Measurements from ENCODE around the gene MRPS18A.
"Not testable (repeated sequence)": the region's sequence is repeated elsewhere in the genome, so short reads cannot be mapped to it uniquely, and the experiment has no call there.

The MRPS18A gene

DNA sequence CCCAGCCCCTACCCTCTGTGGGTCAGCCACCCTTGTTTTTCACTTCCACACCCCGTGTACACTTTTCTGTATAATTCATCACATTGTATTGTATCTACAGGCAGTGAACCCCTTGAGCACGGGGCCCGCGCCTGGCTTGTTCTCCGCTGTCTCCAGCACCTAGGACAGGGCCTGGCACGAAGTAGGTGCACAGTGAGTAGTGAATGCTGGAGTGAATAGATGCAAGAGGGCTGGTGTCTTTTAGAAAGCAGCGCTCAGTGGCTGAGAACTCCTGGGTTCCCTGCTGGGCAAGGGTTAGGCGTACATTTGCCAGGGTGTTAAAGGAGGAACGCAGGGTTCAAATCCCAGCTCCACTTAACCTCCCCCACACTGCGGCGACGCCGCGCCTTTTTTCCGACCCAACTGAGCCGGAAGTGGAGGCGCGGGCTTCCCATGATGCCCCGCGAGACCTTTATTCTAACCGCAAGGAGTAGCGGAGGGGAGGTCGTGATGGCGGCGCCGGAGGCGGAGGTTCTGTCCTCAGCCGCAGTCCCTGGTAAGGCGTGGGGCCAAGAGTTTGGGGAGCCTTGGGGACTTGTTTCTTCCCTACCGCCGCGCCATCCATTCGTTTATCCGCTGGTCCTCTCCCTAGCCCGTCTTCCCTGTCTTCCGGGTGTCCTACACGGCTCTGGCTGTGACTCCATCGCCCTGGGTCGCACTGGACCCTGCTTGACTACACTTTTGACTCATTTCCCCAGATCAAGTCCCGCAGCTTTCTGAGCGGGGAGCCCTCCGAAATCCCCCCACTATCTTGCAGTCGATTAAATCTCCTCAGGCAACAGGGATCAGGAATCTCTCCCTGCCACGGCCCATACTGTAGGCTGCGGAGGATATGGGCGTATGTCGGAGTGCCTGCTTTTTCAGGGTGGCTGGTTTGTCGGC is 51.9 kb downstream of the MRPS18A start, which contains the start of gene MAD2L1BP:
TSS of gene MAD2L1BP (plus strand) at position 454 of the 921 bp plus-strand sequence. CDS start at position 490, 36 bp downstream.
- peak; percentile 74 for TF ChIP-seq TAF1 (IDR thresholded peaks at IDR 0.05; ENCODE audit: low read depth, low read length)
- no peak for TF ChIP-seq PAX5 (IDR thresholded peaks at IDR 0.05; ENCODE audit: insufficient read depth, low read length, severe bottlenecking)
- 0 out of 2 replicates have a peak, but pooled peaks have one; percentile 39 for TF ChIP-seq POU2F2 (IDR thresholded peaks at IDR 0.05; ENCODE audit: low read depth, low read length)
- peak; percentile 93 for TF ChIP-seq POLR2A (IDR thresholded peaks at IDR 0.05; ENCODE audit: low read depth, low read length)
- peak; percentile 89 for TF ChIP-seq POLR2AphosphoS5 (IDR thresholded peaks at IDR 0.05; ENCODE audit: low read depth, low read length)
- TF ChIP-seq SPI1 (IDR thresholded peaks at IDR 0.05; ENCODE audit: low read depth, low read length): 0 out of 2 replicates have a peak, but pooled peaks have one; percentile 13
- DNase-seq (ENCODE audit: insufficient read length, low spot score): peak; percentile 70
- peak; percentile 92 for FAIRE-seq

DNA sequence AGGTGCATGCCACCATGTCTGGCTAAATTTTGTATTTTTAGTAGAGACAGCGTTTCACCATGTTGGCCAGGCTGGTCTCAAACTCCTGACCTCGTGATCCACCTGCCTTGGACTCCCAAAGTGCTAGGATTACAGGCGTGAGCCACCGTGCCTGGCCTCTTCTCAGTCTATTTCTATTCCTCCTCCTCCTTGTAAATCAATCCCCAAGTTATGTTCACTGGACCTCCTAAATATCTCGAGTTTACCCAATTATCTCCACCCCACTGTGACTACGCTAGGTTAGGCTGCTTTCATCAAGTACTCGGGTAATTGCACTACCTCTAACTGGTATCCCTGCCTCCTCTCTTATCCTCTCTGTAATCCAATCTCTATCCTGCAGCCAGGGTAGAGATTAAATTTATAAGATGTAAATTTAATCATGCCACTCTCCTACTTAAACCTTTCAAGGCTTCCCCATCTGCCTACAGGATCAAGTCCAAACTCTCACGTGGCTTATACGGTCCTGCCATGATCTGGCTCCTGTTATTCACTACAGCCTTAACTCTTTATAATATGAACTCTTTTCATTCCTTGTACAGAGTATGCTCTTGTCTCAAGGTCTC is 52.8 kb downstream of the MRPS18A start:
- DNase-seq (ENCODE audit: insufficient read length, low spot score) (no peak), FAIRE-seq (no peak)
- TF ChIP-seq SPI1 (IDR thresholded peaks at IDR 0.05; ENCODE audit: low read depth, low read length) (no peak), TAF1 (IDR thresholded peaks at IDR 0.05; ENCODE audit: low read depth, low read length) (no peak), POLR2AphosphoS5 (IDR thresholded peaks at IDR 0.05; ENCODE audit: low read depth, low read length) (no peak), POU2F2 (IDR thresholded peaks at IDR 0.05; ENCODE audit: low read depth, low read length) (no peak), POLR2A (IDR thresholded peaks at IDR 0.05; ENCODE audit: low read depth, low read length) (no peak), PAX5 (IDR thresholded peaks at IDR 0.05; ENCODE audit: insufficient read depth, low read length, severe bottlenecking) (no peak)

DNA sequence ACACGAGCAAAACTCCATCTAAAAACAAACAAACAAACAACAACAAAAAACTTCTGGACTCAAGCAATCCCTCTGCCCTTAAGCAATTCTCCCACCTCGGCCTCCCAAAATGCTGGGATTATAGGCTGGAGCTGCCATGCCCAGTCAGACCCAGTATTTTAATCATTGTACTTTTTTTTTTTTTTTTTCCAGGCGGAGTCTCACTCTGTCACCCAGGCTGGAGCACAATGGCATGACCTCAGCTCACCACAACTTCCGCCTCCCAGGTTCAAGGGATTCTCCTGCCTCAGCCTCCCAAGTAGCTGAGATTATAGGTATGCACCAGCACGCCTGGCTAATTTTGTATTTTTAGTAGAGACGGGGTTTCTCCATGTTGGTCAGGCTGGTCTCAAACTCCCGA is 54.6 kb downstream of the MRPS18A start:
- FAIRE-seq: not testable (repeated sequence)

DNA sequence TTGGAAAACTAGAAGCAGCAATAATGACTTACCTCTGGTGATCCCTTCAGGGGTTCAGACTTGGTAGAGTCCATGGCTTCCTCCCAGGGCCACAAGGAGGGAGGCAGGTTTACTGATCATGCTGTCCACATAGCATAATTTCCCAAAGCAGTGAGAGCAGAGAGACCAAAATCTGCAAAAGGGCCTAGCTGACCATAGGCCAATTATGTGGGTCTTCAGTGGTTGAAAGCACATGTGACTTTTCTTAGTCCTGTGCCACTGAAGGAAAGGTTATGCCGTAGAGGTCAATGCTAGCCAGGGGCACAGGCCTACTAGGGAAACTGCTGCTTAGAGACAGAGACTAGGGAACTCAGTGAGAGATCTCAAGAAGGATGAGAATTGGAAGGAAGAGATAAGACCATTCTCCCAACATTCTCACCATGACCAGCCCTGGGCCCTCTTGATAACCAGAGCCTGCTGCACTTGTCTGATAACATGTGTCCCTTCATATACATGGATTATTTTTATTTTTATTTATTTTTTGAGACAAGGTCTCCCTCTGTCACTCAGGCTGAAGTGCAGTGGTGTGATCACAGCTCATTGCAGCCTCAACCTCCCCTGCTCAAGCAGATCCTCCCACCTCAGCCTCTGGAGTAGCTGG is 56.5 kb downstream of the MRPS18A start:
- FAIRE-seq (no peak), DNase-seq (ENCODE audit: insufficient read length, low spot score) (no peak)
- TF ChIP-seq PAX5 (IDR thresholded peaks at IDR 0.05; ENCODE audit: insufficient read depth, low read length, severe bottlenecking): no peak
- no peak for TF ChIP-seq TAF1 (IDR thresholded peaks at IDR 0.05; ENCODE audit: low read depth, low read length)
- TF ChIP-seq POLR2AphosphoS5 (IDR thresholded peaks at IDR 0.05; ENCODE audit: low read depth, low read length): no peak
- TF ChIP-seq SPI1 (IDR thresholded peaks at IDR 0.05; ENCODE audit: low read depth, low read length): no peak
- TF ChIP-seq POLR2A (IDR thresholded peaks at IDR 0.05; ENCODE audit: low read depth, low read length): no peak
- no peak for TF ChIP-seq POU2F2 (IDR thresholded peaks at IDR 0.05; ENCODE audit: low read depth, low read length)

More for the DNA sequence above, 54.6 kb downstream of the MRPS18A start:
- not testable (repeated sequence) for DNase-seq (ENCODE audit: insufficient read length, low spot score)

DNA sequence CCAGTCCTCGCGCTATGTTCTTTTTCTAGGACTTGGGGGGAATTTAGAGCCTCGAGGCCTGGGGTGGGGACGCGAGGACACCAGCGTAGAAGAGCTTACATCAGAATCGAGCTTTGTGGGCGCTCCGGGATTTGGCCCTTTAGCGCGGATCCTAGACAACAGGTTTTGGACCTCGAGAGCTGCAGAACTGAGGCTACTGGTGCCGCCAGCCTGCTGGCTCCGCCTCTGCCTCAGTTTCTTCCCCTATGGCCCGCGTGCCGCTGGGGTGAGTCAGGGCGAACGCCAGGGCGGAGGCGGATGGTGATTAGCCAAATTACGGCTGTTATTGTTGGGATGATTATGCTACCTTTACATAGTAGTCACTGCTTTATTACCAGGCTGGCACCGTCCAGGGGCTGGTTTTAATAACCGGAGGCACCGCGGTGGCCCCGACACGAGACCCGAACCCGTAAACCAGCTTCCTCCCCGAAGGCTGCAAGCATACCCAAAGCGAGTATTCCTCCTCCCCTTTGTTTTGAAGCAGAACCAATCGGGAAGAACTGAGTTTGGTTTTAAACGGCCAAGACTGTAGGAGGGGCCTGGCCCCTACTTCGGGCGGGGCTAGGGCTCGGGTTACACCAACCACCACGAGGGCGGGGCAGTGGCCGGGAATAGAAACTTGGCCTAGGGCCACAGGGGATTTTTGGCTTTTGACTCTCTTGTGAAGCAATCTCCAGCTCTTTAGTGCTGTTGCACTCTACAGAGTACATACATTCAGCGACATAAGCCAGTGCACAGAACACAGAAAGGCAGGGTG is 57.9 kb downstream of the MRPS18A start:
- FAIRE-seq: no peak
- peak; percentile 90 for DNase-seq (ENCODE audit: insufficient read length, low spot score)
- TF ChIP-seq POLR2A (IDR thresholded peaks at IDR 0.05; ENCODE audit: low read depth, low read length): peak; percentile 82
- TF ChIP-seq POLR2AphosphoS5 (IDR thresholded peaks at IDR 0.05; ENCODE audit: low read depth, low read length): peak; percentile 83
- no peak; the same call in 1 of the 2 replicates for TF ChIP-seq SPI1 (IDR thresholded peaks at IDR 0.05; ENCODE audit: low read depth, low read length)

DNA sequence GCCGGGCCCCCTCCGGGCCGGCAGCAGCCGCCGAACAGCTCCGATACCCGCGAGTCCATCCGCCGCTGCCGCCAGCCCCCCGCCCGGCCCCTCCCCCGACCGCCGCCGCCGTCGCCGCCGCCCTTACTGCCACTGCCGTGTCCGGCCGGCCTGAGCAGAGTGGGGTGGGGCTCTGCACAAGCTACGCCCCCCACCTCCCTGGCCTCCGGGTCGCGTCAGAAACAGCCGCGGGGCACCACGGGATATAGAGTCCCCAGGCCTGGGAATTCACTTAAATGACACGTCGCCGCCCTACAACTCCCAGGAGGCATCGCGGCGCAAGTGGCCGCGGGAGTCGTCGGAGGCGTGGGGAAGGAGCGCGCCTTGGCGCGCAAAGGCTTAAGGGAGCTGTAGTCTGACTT is 58.5 kb downstream of the MRPS18A start, which contains the start of gene GTPBP2:
TSS of gene GTPBP2 (minus strand) at position 161 of the 401 bp plus-strand sequence. CDS start at position 59, 102 bp downstream.
- DNase-seq (ENCODE audit: insufficient read length, low spot score) (peak; percentile 95), FAIRE-seq (peak; percentile 94)
- TF ChIP-seq TAF1 (IDR thresholded peaks at IDR 0.05; ENCODE audit: low read depth, low read length): no peak
- TF ChIP-seq SPI1 (IDR thresholded peaks at IDR 0.05; ENCODE audit: low read depth, low read length): 0 out of 2 replicates have a peak, but pooled peaks have one; percentile 0
- no peak for TF ChIP-seq POLR2A (IDR thresholded peaks at IDR 0.05; ENCODE audit: low read depth, low read length)
- no peak for TF ChIP-seq POLR2AphosphoS5 (IDR thresholded peaks at IDR 0.05; ENCODE audit: low read depth, low read length)
- TF ChIP-seq PAX5 (IDR thresholded peaks at IDR 0.05; ENCODE audit: insufficient read depth, low read length, severe bottlenecking): no peak
- no peak for TF ChIP-seq POU2F2 (IDR thresholded peaks at IDR 0.05; ENCODE audit: low read depth, low read length)

DNA sequence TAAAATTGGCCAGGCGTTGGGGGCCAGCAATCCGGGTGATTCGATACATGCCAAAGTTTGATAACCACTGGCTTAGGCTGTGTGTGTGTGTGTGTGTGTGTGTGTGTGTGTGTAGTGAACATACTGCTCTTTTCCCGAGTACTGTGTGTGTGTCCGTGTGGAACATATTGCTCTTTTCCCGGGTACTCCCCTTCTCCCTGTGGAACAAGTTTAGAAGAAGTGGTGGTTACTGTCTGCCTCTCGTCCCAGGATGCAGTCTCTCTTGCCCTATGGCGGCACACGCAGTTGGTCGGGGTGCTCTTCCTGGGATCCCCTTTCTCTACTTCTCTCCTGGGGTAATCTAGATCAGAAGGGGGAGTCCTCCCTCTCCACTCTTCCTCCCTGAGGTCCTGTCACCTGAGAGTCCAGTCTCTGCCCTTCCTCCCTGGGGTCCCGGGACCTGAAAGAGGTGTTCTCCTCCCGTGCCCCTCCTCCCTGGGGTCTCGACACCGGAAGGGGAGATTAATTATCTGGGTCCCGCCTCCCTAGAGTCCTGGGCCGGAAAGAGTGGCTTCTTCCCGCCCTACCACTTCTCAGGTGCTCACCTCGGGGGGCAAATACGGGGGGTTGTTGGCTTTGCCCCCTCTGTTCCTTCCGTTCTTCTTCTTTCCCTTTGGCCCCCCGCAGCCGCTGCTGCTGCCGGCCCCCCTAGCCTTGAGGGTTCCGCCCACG is 59.0 kb downstream of the MRPS18A start:
- no peak for TF ChIP-seq PAX5 (IDR thresholded peaks at IDR 0.05; ENCODE audit: insufficient read depth, low read length, severe bottlenecking)
- peak; percentile 67 for TF ChIP-seq POLR2AphosphoS5 (IDR thresholded peaks at IDR 0.05; ENCODE audit: low read depth, low read length)
- no peak for TF ChIP-seq POU2F2 (IDR thresholded peaks at IDR 0.05; ENCODE audit: low read depth, low read length)
- 0 out of 2 replicates have a peak, but pooled peaks have one; percentile 9 for TF ChIP-seq TAF1 (IDR thresholded peaks at IDR 0.05; ENCODE audit: low read depth, low read length)
- TF ChIP-seq SPI1 (IDR thresholded peaks at IDR 0.05; ENCODE audit: low read depth, low read length): no peak
- peak; percentile 35; the same call in 1 of the 2 replicates for TF ChIP-seq POLR2A (IDR thresholded peaks at IDR 0.05; ENCODE audit: low read depth, low read length)
- peak; percentile 56 for DNase-seq (ENCODE audit: insufficient read length, low spot score)
- FAIRE-seq: peak; percentile 9

Data from GM12891 (cell line).